SK-N-SH treated with all-trans-retinoic acid at 6 μM for 48 hours (cell line): ENCODE results near the gene SPG11.

Source experiments
- ZC3H10 ChIP-seq: fragments of 250-450 bp; sonication (Bioruptor Pico); IDR thresholded peaks from 2 replicates; pipeline ENCODE4 v1.5.1; 2021; ENCODE audit warnings: mild to moderate bottlenecking, moderate library complexity
- ZFP3 ChIP-seq: fragments of 250-450 bp; sonication (Bioruptor Pico); IDR thresholded peaks from 2 replicates; pipeline ENCODE4 v1.5.0; 2020; ENCODE audit warnings: mild to moderate bottlenecking, moderate library complexity

GRCh38 chr15:44661576-44661975, 1.9 kb downstream of the SPG11 start:
- TF ChIP-seq ZC3H10 (no peak), ZFP3 (CRISPR knock-in tag) (no peak)
